IMR-90 (cell line): ENCODE data around the gene THEMIS2. TPM values are rescaled to one million over a fixed set of nuclear protein-coding genes. Genes with fewer than 3 reads are reported as not detected.
A peak's percentile ranks its signal among the peaks of the same experiment; 100 is the strongest.

Experiments
- ATAC-seq: fragments of 200-7000 bp; cut with Tn5 transposase; 2 replicates; pipeline ENCODE4 v1.9.1; 2020; ENCODE audit warnings: low read depth, mild to moderate bottlenecking, moderate library complexity
- BruUV-seq: library from RNA; stranded (reverse); fragments of 400-500 nt; replicated peaks from 2 replicates; lab custom pipeline; 2021; lab: Mats Ljungman, UMichigan
- CTCF ChIA-PET: fragments of 300-600 bp; formaldehyde crosslinking; extraction: SDS; loops from one replicate; lab custom pipeline; 2021; ENCODE audit warnings: antibody characterized with exemption; lab: Yijun Ruan, JAX
- POLR2A ChIA-PET: fragments of 300-600 bp; sonication (Branson Sonifier 250); formaldehyde crosslinking; loops from one replicate; lab custom pipeline; 2022; ENCODE audit warnings: antibody characterized with exemption; ENCODE audit not compliant: unreplicated experiment; lab: Charles Lee
- DNase-seq: peaks from one replicate; pipeline ENCODE4 v3.0.0; 2013
- H2AFZ ChIP-seq: replicated peaks from 2 replicates; pipeline ENCODE3; 2013; ENCODE audit warnings: low read length, mild to moderate bottlenecking; ENCODE audit not compliant: poor library complexity
- H2AK5ac ChIP-seq: 2 replicates; pipeline ENCODE4 v1.6.1; 2013; ENCODE audit warnings: low read depth, low read length, inconsistent platforms
- H2AK9ac ChIP-seq: replicated peaks from 2 replicates; pipeline ENCODE3; 2013; ENCODE audit warnings: mild to moderate bottlenecking, low read depth, low read length, moderate library complexity; ENCODE audit not compliant: poor library complexity
- H2BK120ac ChIP-seq: 2 replicates; pipeline ENCODE4 v1.6.1; 2013; ENCODE audit warnings: low read depth, low read length, inconsistent platforms
- H2BK15ac ChIP-seq: 3 replicates; pipeline ENCODE4 v1.6.1; 2013; ENCODE audit warnings: low read depth, low read length, inconsistent platforms
- H2BK20ac ChIP-seq: 2 replicates; pipeline ENCODE4 v1.6.1; 2013; ENCODE audit warnings: low read depth, mild to moderate bottlenecking, inconsistent platforms, low read length, moderate library complexity
- H2BK5ac ChIP-seq: 2 replicates; pipeline ENCODE4 v1.6.1; 2013; ENCODE audit warnings: mild to moderate bottlenecking, low read depth, low read length, inconsistent platforms; ENCODE audit not compliant: poor library complexity, severe bottlenecking
- H3K14ac ChIP-seq: replicated peaks from 2 replicates; pipeline ENCODE4 v1.6.1; 2013; ENCODE audit warnings: low read depth, low read length, inconsistent platforms
- H3K18ac ChIP-seq: 2 replicates; pipeline ENCODE4 v1.6.1; 2013; ENCODE audit warnings: low read depth, low read length, control low read depth
- H3K23ac ChIP-seq: 2 replicates; pipeline ENCODE4 v1.6.1; 2013; ENCODE audit warnings: low read depth, low read length, inconsistent platforms
- H3K27ac ChIP-seq: 2 replicates; pipeline ENCODE4 v1.5.1; 2013; ENCODE audit warnings: mild to moderate bottlenecking, control low read depth, low read length; ENCODE audit not compliant: insufficient read depth
- H3K27me3 ChIP-seq: 2 replicates; pipeline ENCODE4 v1.6.1; 2013; ENCODE audit warnings: low read length; ENCODE audit not compliant: control insufficient read depth, insufficient read depth
- H3K36me3 ChIP-seq: 2 replicates; pipeline ENCODE4 v1.6.1; 2013; ENCODE audit warnings: low read length, mixed read lengths; ENCODE audit not compliant: control insufficient read depth, insufficient read depth
- H3K4ac ChIP-seq: 2 replicates; pipeline ENCODE4 v1.6.1; 2013; ENCODE audit warnings: low read depth, low read length, inconsistent platforms
- H3K4me1 ChIP-seq: 2 replicates; pipeline ENCODE4 v1.6.1; 2013; ENCODE audit warnings: low read length, mixed read lengths; ENCODE audit not compliant: control insufficient read depth, insufficient read depth
- H3K4me2 ChIP-seq: 2 replicates; pipeline ENCODE4 v1.6.1; 2013; ENCODE audit warnings: low read depth, mild to moderate bottlenecking, control low read depth, low read length, moderate library complexity
- H3K4me3 ChIP-seq: 2 replicates; pipeline ENCODE4 v1.5.1; 2013; ENCODE audit warnings: low read depth, mild to moderate bottlenecking, control low read depth, low read length, moderate library complexity; ENCODE audit not compliant: insufficient read depth
- H3K56ac ChIP-seq: 2 replicates; pipeline ENCODE4 v1.6.1; 2013; ENCODE audit warnings: low read length, inconsistent platforms; ENCODE audit not compliant: insufficient read depth; ENCODE audit errors: extremely low read depth
- H3K79me1 ChIP-seq, 2 experiments: 2 replicates each; pipeline ENCODE4 v1.6.1; 2013; ENCODE audit warnings: low read length in 2 of 2, inconsistent platforms in 1 of 2, low read depth in 1 of 2
- H3K9ac ChIP-seq: 2 replicates; pipeline ENCODE4 v1.6.1; 2013; ENCODE audit warnings: low read depth, low read length, control low read depth
- H3K9me1 ChIP-seq: 2 replicates; pipeline ENCODE4 v1.6.1; 2013; ENCODE audit warnings: low read length, inconsistent platforms; ENCODE audit not compliant: insufficient read depth
- H3K9me3 ChIP-seq: 2 replicates; pipeline ENCODE4 v1.6.1; 2013; ENCODE audit warnings: low read length; ENCODE audit not compliant: control insufficient read depth, insufficient read depth
- H4K20me1 ChIP-seq: 2 replicates; pipeline ENCODE4 v1.6.1; 2013; ENCODE audit warnings: low read length, inconsistent platforms; ENCODE audit not compliant: insufficient read depth
- H4K5ac ChIP-seq: 2 replicates; pipeline ENCODE4 v1.6.1; 2013; ENCODE audit warnings: mild to moderate bottlenecking, low read depth, low read length, control low read depth
- H4K8ac ChIP-seq, 2 experiments: 2 replicates each; pipeline ENCODE4 v1.6.1; 2013; ENCODE audit warnings: low read depth in 2 of 2, low read length in 2 of 2, control low read depth in 1 of 2, inconsistent platforms in 1 of 2
- H4K91ac ChIP-seq: 2 replicates; pipeline ENCODE4 v1.6.1; 2013; ENCODE audit warnings: low read depth, low read length, inconsistent platforms; ENCODE audit not compliant: insufficient read depth
- BHLHE40 ChIP-seq: fragments of 150-350 bp; IDR thresholded peaks from 2 replicates; pipeline ENCODE4 v1.6.1; 2016; ENCODE audit warnings: mild to moderate bottlenecking, low read depth, low read length
- CEBPB ChIP-seq: IDR thresholded peaks from 2 replicates; pipeline ENCODE4 v1.6.1; 2012; ENCODE audit warnings: low read depth, low read length, improper control_type of control experiment
- FOS ChIP-seq: fragments of 150-350 bp; IDR thresholded peaks from 2 replicates; pipeline ENCODE4 v1.6.1; 2016; ENCODE audit warnings: low read depth, low read length
- MAFK ChIP-seq: IDR thresholded peaks from 2 replicates; pipeline ENCODE4 v1.6.1; 2012; ENCODE audit warnings: low read depth, low read length, improper control_type of control experiment
- MXI1 ChIP-seq: IDR thresholded peaks from 2 replicates; pipeline ENCODE4 v1.6.1; 2012; ENCODE audit warnings: low read depth, mild to moderate bottlenecking, low read length, moderate library complexity, borderline replicate concordance
- RCOR1 ChIP-seq: IDR thresholded peaks from 2 replicates; pipeline ENCODE4 v1.6.1; 2012; ENCODE audit warnings: mild to moderate bottlenecking, low read length, improper control_type of control experiment; ENCODE audit not compliant: insufficient replicate concordance
- SMC3 ChIP-seq: fragments of 150-350 bp; IDR thresholded peaks from 2 replicates; pipeline ENCODE4 v1.6.1; 2016; ENCODE audit warnings: low read depth, mild to moderate bottlenecking, antibody characterized with exemption, low read length, moderate library complexity
- USF2 ChIP-seq: fragments of 150-350 bp; IDR thresholded peaks from 2 replicates; pipeline ENCODE4 v1.6.1; 2017; ENCODE audit warnings: mild to moderate bottlenecking, antibody characterized with exemption, low read length, low read depth
- WGBS, 2 experiments: methylation state at CpG; one replicate each; pipeline versions ENCODE4 v1.1.5 to v1.1.7; 2013; ENCODE audit warnings: missing lambda C conversion rate in 2 of 2; ENCODE audit not compliant: insufficient read length in 1 of 2; ENCODE audit errors: extremely low coverage in 2 of 2; 5-methylcytosine and 5-hydroxymethylcytosine counted together
- dilution Hi-C: fragments of 300-500 bp; cut with HindIII; formaldehyde crosslinking; loops from one replicate; pipeline ENCODE4 v1.14.3; 2018; ENCODE audit warnings: low sequenced_read_pairs; ENCODE audit not compliant: unreplicated experiment
- in situ Hi-C: fragments of 300-500 bp; cut with MboI; formaldehyde crosslinking; loops from 3 replicates; pipeline ENCODE4 v1.14.3; 2019; ENCODE audit warnings: low sequenced_read_pairs, inconsistent platforms, mixed read lengths
- intact Hi-C: fragments of 100-400 bp; cut with micrococcal nuclease; formaldehyde crosslinking; loops from 2 replicates; pipeline ENCODE4 v1.10.0; 2022
- polyA plus RNA-seq, 3 experiments: library from polyadenylated mRNA; depleted of rRNA; stranded (reverse); fragments of >200 nt; gene quantifications; 2 replicates each; pipeline ENCODE4 v1.2.3, GENCODE V29; 2012; ENCODE audit warnings: low replicate concordance in 1 of 3
- total RNA-seq: library from RNA; depleted of rRNA; stranded (reverse); fragments of >200 nt; gene quantifications from 2 replicates; pipeline ENCODE4 v1.2.3, GENCODE V29; 2012

Gene THEMIS2
- total and polyA plus RNA-seq, 2 of the 4 experiments (the other 2 are of a cell fraction), result 4.5 to 5.0 TPM

DNA sequence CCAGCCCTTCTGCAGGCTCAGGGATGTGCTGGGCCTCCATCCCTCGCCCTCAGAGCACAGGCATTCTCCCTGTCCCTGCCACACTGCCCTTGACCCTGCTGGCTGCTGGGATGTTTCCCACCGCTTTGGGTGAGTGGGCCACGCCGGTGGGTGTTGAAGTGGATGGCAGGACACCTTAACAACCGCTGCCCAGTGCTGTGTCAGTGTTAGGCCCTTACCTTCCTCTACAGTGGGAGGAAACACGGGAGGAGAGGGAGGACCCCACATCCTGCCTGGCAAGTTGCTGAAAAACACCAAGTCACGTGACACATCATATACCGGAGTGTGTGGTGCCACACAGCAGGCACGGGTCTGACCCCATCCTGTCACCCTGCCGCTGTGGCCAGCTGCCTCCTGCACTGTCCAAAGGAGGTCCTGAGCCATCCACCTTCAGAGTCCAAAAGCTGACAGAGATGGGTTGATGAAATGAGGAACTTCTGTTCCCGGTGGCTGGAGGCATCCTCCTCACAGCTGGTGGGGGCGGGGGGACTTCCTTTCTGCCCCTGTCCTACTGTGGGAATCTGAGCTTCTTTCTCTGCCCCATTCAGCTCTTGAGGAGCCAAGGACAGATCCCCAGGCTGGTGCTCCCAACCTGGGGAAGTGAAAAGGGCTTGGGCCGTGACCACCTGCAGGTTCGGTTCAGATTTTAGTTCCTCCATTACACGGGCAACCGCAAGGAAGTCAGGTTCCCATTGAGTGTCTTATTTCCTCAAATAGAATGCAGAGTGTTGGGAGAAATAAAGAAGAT, 3.2 kb upstream of the THEMIS2 start:
- DNase-seq, result no peak

More for the DNA sequence above, 3.2 kb upstream of the THEMIS2 start:
- Histone ChIP-seq H2BK15ac (no peak overlapping the region), H3K27ac (no peak overlapping the region), H4K8ac (peak overlapping the region in 1 of 2 experiments; percentile 43; a peak in 1 of 4 replicates), H3K9me3 (no peaks in the 10 kb centered on the region), H4K5ac (peak overlapping the region; percentile 30; the same call in 1 of the 2 replicates), H3K4me1 (peaks cover 8% of the 10 kb centered on the region), H3K9me1 (peaks cover 6% of the 10 kb centered on the region; the same call in 1 of the 2 replicates), H2AK9ac (no peak overlapping the region), H3K18ac (no peak overlapping the region), H3K4ac (no peak overlapping the region), H2BK20ac (no peak overlapping the region), H3K4me2 (no peak overlapping the region), H2AK5ac (no peak overlapping the region), H3K27me3 (no peaks in the 10 kb centered on the region), H2BK120ac (no peak overlapping the region), H4K91ac (no peak overlapping the region), H3K4me3 (no peak overlapping the region), H3K79me1 (peaks cover 0 to 6% of the 10 kb centered on the region in 2 experiments; a peak in 1 of 4 replicates), H2AFZ (peak overlapping the region; percentile 64), H3K14ac (no peak overlapping the region), H3K23ac (no peak overlapping the region), H3K9ac (no peak overlapping the region), H3K36me3 (no peaks in the 10 kb centered on the region), H2BK5ac (no peak overlapping the region), H4K20me1 (no peaks in the 10 kb centered on the region), H3K56ac (no peak overlapping the region)
- intact Hi-C loops, result no loop called here
- CTCF ChIA-PET, result no interaction called here
- no peak for TF ChIP-seq RCOR1
- TF ChIP-seq CEBPB, result no peak
- TF ChIP-seq MAFK, result no peak
- TF ChIP-seq FOS, result no peak
- peak; percentile 44; the same call in 1 of the 2 replicates for TF ChIP-seq USF2
- TF ChIP-seq MXI1, result no peak
- no peak for TF ChIP-seq SMC3
- TF ChIP-seq BHLHE40, result peak; percentile 18; the same call in 1 of the 2 replicates
- ATAC-seq, result no peak
- in situ Hi-C loops, result loop anchor here (25.0 kb wide), 1 partner anchor 343 kb away; no protein-coding TSS in a partner anchor
- WGBS, 2 experiments, result 60% methylated on average over 3 of the region's 16 CpGs; no CpG with 5 or more reads in 1 of the 2 experiments
- dilution Hi-C loops, result no loop called here
- no TSS peak for BruUV-seq
- POLR2A ChIA-PET, result interaction anchor here (0.6 kb wide), 1 partner anchor 34 kb away, joined by 4 read pairs; no protein-coding TSS in a partner anchor
